HepG2 (cell line): ENCODE results near the gene RABEP2. TPM values are rescaled to one million over a fixed set of nuclear protein-coding genes. Genes with fewer than 3 reads are reported as not detected.

Experiments used
- ATRX ChIP-seq: sonication (generic); formaldehyde crosslinking; IDR thresholded peaks from 2 replicates; pipeline ENCODE4 v1.4.0; 2020; ENCODE audit warnings: missing genetic modification reagents, borderline replicate concordance
- DMAP1 ChIP-seq: IDR thresholded peaks from 2 replicates; pipeline ENCODE4 v1.6.1; 2016
- FIP1L1 ChIP-seq: fragments of 200-400 bp; formaldehyde crosslinking; IDR thresholded peaks from 2 replicates; pipeline ENCODE4 v1.6.1; 2018; ENCODE audit warnings: low read depth, mild to moderate bottlenecking, low read length, moderate library complexity, borderline replicate concordance; ENCODE audit not compliant: insufficient read depth
- GATAD2A ChIP-seq: IDR thresholded peaks from 2 replicates; pipeline ENCODE4 v1.6.1; 2016
- HINFP ChIP-seq: sonication (generic); formaldehyde crosslinking; IDR thresholded peaks from 2 replicates; pipeline ENCODE4 v1.4.0; 2020; ENCODE audit warnings: low read depth, mild to moderate bottlenecking, missing genetic modification reagents
- JUND ChIP-seq: sonication (generic); formaldehyde crosslinking; IDR thresholded peaks from 2 replicates; pipeline ENCODE4 v1.8.0; 2022; ENCODE audit warnings: mild to moderate bottlenecking, missing genetic modification reagents
- NFE2 ChIP-seq: sonication (generic); formaldehyde crosslinking; IDR thresholded peaks from 2 replicates; pipeline ENCODE4 v1.4.0; 2020; ENCODE audit warnings: missing genetic modification reagents
- TEAD2 ChIP-seq: sonication (generic); formaldehyde crosslinking; IDR thresholded peaks from 2 replicates; pipeline ENCODE4 v1.9.0; 2021; ENCODE audit warnings: missing genetic modification reagents
- TMF1 ChIP-seq: sonication (generic); formaldehyde crosslinking; IDR thresholded peaks from 2 replicates; pipeline ENCODE4 v1.8.1; 2022; ENCODE audit warnings: low read depth, missing genetic modification reagents
- TRIM24 ChIP-seq: sonication (generic); formaldehyde crosslinking; IDR thresholded peaks from 2 replicates; pipeline ENCODE4 v1.8.0; 2022; ENCODE audit warnings: mild to moderate bottlenecking, missing genetic modification reagents
- ZIK1 ChIP-seq: sonication (generic); formaldehyde crosslinking; IDR thresholded peaks from 2 replicates; pipeline ENCODE4 v1.5.0; 2020; ENCODE audit warnings: mild to moderate bottlenecking, low read depth, missing genetic modification reagents, borderline replicate concordance
- ZNF10 ChIP-seq: sonication (generic); formaldehyde crosslinking; IDR thresholded peaks from 2 replicates; pipeline ENCODE4 v1.4.0; 2020; ENCODE audit warnings: mild to moderate bottlenecking, low read depth, missing genetic modification reagents, borderline replicate concordance
- ZNF703 ChIP-seq: sonication (generic); formaldehyde crosslinking; IDR thresholded peaks from 2 replicates; pipeline ENCODE4 v1.5.1; 2020; ENCODE audit warnings: missing genetic modification reagents, mild to moderate bottlenecking, moderate library complexity, borderline replicate concordance
- ZNF782 ChIP-seq: sonication (generic); formaldehyde crosslinking; IDR thresholded peaks from 2 replicates; pipeline ENCODE4 v1.4.0; 2020; ENCODE audit warnings: missing genetic modification reagents, mild to moderate bottlenecking, borderline replicate concordance
- polyA plus RNA-seq, 8 experiments: library from polyadenylated mRNA; depleted of rRNA in 3 of 8; stranded (reverse) in 7 of 8; unstranded in 1 of 8; fragments of >200 nt; fragmentation: Illumina TruSeq in 4 of 8; extraction: Trizol in 4 of 8; gene quantifications; 2 replicates each; pipeline versions ENCODE4 v1.2.1 to v1.2.3, GENCODE V29; 2011 to 2016; ENCODE audit warnings: low read depth in 4 of 8, missing spikeins in 1 of 8, mixed read lengths in 1 of 8; ENCODE audit not compliant: insufficient read depth in 1 of 8
- total RNA-seq, 5 experiments: library from RNA; depleted of rRNA; stranded (reverse); fragments of >200 nt; fragmentation: Illumina TruSeq; extraction: Trizol; gene quantifications; 2 replicates each; pipeline ENCODE4 v1.2.3, GENCODE V29; 2016; ENCODE audit warnings: low read depth in 1 of 5
- TF ChIP-seq, protein P1 (sequence below): sonication (generic); formaldehyde crosslinking; IDR thresholded peaks from 2 replicates; pipeline ENCODE4 v1.4.0; 2020; ENCODE audit warnings: missing genetic modification reagents, borderline replicate concordance
- TF ChIP-seq, protein P2 (sequence below): sonication (generic); formaldehyde crosslinking; IDR thresholded peaks from 2 replicates; pipeline ENCODE4 v1.8.0; 2022; ENCODE audit warnings: missing genetic modification reagents, mild to moderate bottlenecking, moderate library complexity, borderline replicate concordance
- TF ChIP-seq, protein P3 (sequence below): sonication (generic); formaldehyde crosslinking; IDR thresholded peaks from 2 replicates; pipeline ENCODE4 v1.5.0; 2020; ENCODE audit warnings: mild to moderate bottlenecking, missing genetic modification reagents, moderate library complexity

The RABEP2 gene
- total and polyA plus RNA-seq, 2 of the 13 experiments (the other 11 are each of a cell fraction or from before 2014, with no cell fraction given) = 10.8 to 18.4 TPM

- TF ChIP-seq, protein P1, sequence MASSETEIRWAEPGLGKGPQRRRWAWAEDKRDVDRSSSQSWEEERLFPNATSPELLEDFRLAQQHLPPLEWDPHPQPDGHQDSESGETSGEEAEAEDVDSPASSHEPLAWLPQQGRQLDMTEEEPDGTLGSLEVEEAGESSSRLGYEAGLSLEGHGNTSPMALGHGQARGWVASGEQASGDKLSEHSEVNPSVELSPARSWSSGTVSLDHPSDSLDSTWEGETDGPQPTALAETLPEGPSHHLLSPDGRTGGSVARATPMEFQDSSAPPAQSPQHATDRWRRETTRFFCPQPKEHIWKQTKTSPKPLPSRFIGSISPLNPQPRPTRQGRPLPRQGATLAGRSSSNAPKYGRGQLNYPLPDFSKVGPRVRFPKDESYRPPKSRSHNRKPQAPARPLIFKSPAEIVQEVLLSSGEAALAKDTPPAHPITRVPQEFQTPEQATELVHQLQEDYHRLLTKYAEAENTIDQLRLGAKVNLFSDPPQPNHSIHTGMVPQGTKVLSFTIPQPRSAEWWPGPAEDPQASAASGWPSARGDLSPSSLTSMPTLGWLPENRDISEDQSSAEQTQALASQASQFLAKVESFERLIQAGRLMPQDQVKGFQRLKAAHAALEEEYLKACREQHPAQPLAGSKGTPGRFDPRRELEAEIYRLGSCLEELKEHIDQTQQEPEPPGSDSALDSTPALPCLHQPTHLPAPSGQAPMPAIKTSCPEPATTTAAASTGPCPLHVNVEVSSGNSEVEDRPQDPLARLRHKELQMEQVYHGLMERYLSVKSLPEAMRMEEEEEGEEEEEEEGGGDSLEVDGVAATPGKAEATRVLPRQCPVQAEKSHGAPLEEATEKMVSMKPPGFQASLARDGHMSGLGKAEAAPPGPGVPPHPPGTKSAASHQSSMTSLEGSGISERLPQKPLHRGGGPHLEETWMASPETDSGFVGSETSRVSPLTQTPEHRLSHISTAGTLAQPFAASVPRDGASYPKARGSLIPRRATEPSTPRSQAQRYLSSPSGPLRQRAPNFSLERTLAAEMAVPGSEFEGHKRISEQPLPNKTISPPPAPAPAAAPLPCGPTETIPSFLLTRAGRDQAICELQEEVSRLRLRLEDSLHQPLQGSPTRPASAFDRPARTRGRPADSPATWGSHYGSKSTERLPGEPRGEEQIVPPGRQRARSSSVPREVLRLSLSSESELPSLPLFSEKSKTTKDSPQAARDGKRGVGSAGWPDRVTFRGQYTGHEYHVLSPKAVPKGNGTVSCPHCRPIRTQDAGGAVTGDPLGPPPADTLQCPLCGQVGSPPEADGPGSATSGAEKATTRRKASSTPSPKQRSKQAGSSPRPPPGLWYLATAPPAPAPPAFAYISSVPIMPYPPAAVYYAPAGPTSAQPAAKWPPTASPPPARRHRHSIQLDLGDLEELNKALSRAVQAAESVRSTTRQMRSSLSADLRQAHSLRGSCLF (CRISPR knock-in tag) = peak; percentile 90; the same call in 1 of the 2 replicates
- TF ChIP-seq ZNF782 (peak; percentile 85; the same call in 1 of the 2 replicates), DMAP1 (CRISPR knock-in tag) (peak; percentile 93), ZIK1 (peak; percentile 86), ZNF703 (CRISPR knock-in tag) (0 out of 2 replicates have a peak, but pooled peaks have one; percentile 10), ZNF10 (CRISPR knock-in tag) (no peak), GATAD2A (CRISPR knock-in tag) (peak; percentile 79), JUND (CRISPR knock-in tag) (peak; percentile 46; the same call in 1 of the 2 replicates), ATRX (CRISPR knock-in tag) (no peak), NFE2 (CRISPR knock-in tag) (no peak), HINFP (CRISPR knock-in tag) (peak; percentile 28; the same call in 1 of the 2 replicates), TMF1 (CRISPR knock-in tag) (no peak), TEAD2 (peak; percentile 88; the same call in 1 of the 2 replicates), FIP1L1 (no peak; the same call in 1 of the 2 replicates), TRIM24 (CRISPR knock-in tag) (no peak)
- TF ChIP-seq, protein P2, sequence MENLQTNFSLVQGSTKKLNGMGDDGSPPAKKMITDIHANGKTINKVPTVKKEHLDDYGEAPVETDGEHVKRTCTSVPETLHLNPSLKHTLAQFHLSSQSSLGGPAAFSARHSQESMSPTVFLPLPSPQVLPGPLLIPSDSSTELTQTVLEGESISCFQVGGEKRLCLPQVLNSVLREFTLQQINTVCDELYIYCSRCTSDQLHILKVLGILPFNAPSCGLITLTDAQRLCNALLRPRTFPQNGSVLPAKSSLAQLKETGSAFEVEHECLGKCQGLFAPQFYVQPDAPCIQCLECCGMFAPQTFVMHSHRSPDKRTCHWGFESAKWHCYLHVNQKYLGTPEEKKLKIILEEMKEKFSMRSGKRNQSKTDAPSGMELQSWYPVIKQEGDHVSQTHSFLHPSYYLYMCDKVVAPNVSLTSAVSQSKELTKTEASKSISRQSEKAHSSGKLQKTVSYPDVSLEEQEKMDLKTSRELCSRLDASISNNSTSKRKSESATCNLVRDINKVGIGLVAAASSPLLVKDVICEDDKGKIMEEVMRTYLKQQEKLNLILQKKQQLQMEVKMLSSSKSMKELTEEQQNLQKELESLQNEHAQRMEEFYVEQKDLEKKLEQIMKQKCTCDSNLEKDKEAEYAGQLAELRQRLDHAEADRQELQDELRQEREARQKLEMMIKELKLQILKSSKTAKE = 0 out of 2 replicates have a peak, but pooled peaks have one; percentile 47
- TF ChIP-seq, protein P3, sequence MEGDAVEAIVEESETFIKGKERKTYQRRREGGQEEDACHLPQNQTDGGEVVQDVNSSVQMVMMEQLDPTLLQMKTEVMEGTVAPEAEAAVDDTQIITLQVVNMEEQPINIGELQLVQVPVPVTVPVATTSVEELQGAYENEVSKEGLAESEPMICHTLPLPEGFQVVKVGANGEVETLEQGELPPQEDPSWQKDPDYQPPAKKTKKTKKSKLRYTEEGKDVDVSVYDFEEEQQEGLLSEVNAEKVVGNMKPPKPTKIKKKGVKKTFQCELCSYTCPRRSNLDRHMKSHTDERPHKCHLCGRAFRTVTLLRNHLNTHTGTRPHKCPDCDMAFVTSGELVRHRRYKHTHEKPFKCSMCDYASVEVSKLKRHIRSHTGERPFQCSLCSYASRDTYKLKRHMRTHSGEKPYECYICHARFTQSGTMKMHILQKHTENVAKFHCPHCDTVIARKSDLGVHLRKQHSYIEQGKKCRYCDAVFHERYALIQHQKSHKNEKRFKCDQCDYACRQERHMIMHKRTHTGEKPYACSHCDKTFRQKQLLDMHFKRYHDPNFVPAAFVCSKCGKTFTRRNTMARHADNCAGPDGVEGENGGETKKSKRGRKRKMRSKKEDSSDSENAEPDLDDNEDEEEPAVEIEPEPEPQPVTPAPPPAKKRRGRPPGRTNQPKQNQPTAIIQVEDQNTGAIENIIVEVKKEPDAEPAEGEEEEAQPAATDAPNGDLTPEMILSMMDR (CRISPR knock-in tag) = peak; percentile 29; the same call in 1 of the 2 replicates
Observed at GRCh38 chr16:28974437-28975157, 49.6 kb upstream of the RABEP2 start, which contains the start of gene SPNS1 (continued).
